ENCODE results near the gene CACFD1.

The CACFD1 gene

DNA sequence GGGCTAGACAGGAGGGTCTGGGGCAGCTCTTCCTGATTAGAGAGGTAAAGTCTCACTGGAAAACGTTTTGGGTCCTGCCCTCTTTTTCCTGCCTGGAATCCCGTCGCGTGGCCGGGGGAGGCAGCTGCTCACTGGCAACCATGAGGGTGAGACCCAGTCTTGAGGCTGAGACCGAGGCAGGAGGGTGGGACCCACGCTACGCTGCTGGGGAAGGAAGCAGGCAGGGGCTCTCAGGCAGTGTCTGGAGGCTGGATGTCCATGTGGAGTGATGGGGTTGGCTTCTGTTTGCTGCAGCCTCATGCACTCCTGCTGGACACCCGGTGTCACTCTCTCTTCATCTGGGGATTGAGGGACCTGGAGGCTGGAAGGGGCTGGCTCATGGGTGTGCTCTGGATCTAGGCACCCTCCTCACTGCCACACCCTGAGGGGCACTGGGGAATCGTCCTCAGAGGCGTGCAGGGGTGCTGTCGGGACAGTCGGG, 30.5 kb downstream of the CACFD1 start:
- TF ChIP-seq GATA2 (IDR thresholded peaks at IDR 0.05; ENCODE audit: low read depth, low read length): no peak
- no peak for TF ChIP-seq GATA3 (IDR thresholded peaks at IDR 0.05; ENCODE audit: low read depth, low read length)

DNA sequence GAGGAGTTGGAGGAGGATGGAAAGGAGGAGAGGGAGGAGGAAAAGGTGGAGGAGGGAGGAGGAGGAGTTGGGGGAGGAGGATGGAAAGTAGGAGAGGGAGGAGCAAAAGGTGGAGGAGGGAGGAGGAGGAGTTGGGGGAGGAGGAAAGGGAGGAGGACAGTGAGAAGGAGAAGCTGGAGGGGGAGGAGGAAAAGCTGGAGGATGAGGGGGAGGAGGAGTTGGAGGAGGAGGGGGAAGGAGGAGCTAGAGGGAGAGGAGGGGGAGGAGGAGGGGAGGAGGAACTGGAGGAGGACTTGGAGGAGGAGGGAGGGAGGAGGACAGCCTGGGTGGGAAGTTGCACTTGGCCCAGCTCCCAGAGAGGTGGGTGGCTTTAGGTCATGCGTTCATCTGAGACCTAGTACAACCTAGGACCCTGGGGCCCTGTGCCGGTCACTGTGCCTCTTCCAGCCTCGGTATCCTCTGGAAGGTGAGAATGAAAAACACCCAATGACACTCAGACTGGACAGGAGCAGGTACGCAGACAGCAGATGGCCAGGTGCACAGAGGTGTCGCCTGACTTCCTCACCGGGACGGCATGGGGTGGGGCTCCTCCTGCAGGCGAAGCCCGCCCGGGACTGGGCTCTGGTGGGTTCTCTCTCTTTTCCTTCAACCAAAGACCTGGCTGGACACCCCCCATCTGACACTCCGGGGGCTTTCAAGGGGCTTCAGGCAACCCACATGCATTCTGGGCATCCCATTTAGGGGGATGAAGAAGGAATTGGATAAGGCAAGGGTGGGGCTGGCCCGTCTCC, 31.3 kb downstream of the CACFD1 start:
- TF ChIP-seq GATA3 (IDR thresholded peaks at IDR 0.05; ENCODE audit: low read depth, low read length): no peak
- TF ChIP-seq GATA2 (IDR thresholded peaks at IDR 0.05; ENCODE audit: low read depth, low read length): no peak

GRCh38 chr9:133491656-133491925, 31.8 kb downstream of the CACFD1 start:
- TF ChIP-seq GATA2 (IDR thresholded peaks at IDR 0.05; ENCODE audit: low read depth, low read length) (no peak), GATA3 (IDR thresholded peaks at IDR 0.05; ENCODE audit: low read depth, low read length) (no peak)

DNA sequence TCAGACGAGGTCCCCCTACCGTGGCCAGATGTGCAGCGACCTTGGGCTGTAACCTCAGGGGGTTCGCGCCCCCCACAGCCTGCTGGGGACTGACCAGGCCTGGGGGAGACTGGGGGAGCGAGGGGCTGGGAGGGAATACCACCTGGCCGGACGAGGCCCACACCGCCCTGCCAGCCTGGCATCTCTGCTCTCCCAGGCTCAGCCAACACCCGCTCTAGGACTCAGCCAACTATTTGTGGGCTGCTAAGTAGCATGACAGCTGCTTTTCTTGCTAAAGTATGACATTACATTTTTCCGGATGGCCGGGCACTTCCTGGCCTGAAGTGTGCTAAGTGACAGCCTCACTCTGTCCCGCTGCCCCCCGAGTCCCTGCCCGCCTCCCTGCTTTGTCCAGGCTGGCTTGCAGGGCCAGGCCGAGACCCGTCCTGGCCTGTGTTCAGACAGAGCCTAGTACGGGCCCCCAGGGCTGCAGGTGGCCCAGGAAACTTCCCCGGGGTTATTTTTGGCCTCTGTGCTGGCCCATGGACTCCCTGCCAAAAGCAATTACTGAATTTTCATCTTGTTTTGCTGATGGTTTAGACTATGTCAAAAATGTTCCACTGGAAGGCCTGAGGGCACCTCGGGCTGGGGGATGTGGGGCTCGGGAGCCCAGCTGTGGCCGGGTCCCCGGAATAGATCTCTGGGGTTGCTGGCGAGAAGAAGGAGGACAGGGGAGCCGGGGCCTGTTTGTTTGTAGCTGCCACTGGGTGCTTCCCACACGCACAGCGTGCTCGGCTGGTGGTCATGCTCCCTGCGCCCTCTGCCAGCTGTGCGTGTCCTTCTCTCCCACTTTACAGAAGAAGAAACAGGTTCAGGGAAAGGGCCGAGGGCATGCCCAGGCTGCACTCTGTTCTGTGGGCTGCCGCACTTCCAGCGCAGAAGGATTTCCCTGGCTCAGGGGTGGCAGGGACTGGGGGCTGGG, 32.6 kb downstream of the CACFD1 start:
- no peak for TF ChIP-seq GATA3 (IDR thresholded peaks at IDR 0.05; ENCODE audit: low read depth, low read length)
- no peak for TF ChIP-seq GATA2 (IDR thresholded peaks at IDR 0.05; ENCODE audit: low read depth, low read length)

DNA sequence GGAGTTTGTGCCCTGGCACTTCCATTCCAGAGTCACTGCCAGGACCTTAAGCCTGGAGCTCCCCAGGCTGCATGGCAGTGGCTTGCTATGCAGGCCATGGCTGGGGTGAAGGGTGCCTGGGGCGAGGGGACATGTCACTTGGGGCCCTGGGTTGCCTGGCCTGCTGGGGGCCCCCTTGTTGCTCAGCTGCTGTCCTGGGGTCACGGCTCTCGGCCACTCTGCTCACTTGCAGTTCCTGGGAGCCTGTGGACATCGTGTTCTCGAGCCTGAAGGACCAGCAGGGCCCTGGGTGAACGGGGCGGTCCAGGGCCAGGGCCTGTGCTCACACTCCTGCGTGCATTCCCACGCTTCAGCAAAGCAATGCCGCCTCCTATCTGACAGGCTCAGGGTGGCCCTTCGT, 33.6 kb downstream of the CACFD1 start:
- TF ChIP-seq GATA2 (IDR thresholded peaks at IDR 0.05; ENCODE audit: low read depth, low read length): no peak
- TF ChIP-seq GATA3 (IDR thresholded peaks at IDR 0.05; ENCODE audit: low read depth, low read length): no peak

DNA sequence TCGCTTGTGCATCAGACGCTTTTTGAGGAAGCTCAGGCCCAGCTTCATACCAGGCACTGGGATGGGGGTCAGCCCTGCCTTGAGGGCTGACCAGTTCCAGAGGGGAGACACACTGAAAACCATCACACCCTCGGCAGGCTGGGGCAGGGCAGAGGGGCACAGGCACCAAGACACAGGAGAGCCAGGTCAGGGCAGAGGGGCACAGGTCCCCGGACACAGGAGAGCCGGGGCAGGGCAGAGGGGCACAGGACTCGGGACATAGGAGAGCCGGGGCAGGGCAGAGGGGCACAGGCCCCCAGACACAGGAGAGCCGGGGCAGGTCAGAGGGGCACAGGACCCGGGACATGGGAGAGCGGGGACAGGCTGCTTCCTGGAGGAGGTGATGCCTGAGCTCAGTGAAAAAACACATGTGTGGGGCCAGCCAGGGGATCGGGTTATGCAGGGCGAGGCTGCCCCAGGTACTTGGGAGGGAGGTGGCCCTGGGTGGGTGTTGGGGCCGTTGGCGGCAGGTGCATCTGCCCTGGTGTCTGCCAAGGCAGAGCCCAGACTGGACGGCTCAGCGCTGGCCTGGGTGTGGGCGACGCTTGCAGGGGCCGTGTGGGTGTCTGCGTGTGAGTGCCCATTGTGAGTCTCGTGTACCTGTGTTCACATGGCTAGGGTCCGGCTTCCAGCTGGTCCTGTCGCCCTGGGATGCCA, 34.2 kb downstream of the CACFD1 start:
- TF ChIP-seq GATA2 (IDR thresholded peaks at IDR 0.05; ENCODE audit: low read depth, low read length): no peak

DNA sequence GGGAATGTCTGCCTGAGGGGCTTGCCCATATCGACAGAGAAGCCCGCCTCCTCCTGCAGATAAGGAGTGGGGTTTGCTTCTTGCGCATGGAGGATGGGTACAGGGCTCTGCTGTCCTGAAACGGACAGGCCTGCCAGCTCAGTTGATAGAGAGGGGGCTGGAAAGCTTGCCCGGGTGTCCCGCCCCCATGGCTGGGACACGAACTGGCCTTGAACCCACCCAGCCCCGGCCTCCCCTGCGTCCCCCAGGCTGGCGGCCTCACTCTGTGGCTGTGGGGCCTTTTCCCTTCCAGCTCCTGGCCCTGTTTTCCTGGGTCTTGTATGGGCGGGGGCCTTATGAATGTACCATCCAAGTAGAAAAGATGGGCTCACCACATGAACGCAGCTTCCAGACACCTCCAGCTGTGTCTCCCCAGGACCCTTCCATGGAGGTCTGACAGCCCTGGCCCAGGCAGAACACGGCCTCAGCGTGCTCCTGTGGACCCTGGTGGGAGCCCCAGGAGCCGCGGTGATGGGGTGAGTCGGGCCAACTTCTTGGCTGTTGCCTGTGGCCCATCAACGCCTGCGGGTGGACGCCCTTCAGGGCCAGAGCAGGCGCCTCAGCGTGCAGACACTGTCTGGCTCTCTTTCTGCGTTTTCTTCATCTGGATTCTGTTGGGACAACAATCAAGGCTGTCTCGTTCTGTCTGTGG, 35.0 kb downstream of the CACFD1 start:
- TF ChIP-seq GATA3 (IDR thresholded peaks at IDR 0.05; ENCODE audit: low read depth, low read length) (no peak), GATA2 (IDR thresholded peaks at IDR 0.05; ENCODE audit: low read depth, low read length) (no peak)

GRCh38 chr9:133495327-133496293, 35.8 kb downstream of the CACFD1 start:
- TF ChIP-seq GATA2 (IDR thresholded peaks at IDR 0.05; ENCODE audit: low read depth, low read length) (no peak), GATA3 (IDR thresholded peaks at IDR 0.05; ENCODE audit: low read depth, low read length) (no peak)

DNA sequence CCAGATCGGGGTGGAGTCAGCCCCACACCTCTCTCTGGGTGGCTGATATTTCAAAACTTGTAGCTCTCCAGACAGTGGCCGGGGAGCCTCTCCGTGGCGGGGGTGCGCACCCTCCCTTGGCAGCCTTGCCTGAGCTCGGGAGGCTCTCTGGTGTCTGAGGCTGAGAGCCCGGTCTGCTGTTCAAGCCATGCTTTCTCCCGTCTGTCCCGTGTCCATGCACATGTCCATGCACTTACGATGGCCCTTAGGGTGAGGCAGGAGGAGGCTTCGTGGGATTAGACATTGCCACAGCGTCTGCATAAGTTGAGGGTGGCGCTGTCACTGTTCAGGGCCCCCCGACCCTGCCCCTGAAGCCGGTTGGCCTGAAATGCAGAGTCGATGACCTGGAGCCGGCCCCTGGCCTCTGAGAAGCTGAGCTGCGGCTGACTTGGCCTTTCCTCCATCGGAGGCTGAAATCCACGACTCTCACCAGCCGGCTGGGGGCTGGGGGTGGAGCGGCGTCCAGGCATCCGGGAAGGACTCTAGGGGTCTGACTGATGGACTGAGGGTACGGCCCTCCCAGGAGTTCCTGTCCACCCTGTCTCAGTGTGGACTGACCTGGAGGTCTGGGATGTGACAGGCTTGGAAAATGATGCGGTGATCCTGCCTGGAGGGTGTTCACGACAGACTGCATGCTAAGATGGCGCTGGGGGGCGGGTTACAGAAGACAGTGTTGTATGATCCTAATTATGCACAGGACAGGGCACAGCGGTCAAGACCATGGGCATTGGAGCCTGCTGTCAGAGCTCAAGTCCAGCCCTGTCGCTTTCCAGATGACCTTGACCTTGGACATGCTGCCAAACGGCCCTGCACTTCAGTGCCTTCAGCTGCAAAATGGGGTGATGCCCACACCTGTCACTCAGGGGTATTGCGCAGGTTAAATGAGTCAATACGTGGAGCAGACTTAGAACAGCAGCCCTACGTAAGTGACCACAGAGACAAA, 37.4 kb downstream of the CACFD1 start:
- TF ChIP-seq GATA2 (IDR thresholded peaks at IDR 0.05; ENCODE audit: low read depth, low read length): no peak
- TF ChIP-seq GATA3 (IDR thresholded peaks at IDR 0.05; ENCODE audit: low read depth, low read length): no peak

GRCh38 chr9:133499132-133499891, 39.5 kb downstream of the CACFD1 start:
- TF ChIP-seq GATA3 (IDR thresholded peaks at IDR 0.05; ENCODE audit: low read depth, low read length): no peak
- no peak for TF ChIP-seq GATA2 (IDR thresholded peaks at IDR 0.05; ENCODE audit: low read depth, low read length)

DNA sequence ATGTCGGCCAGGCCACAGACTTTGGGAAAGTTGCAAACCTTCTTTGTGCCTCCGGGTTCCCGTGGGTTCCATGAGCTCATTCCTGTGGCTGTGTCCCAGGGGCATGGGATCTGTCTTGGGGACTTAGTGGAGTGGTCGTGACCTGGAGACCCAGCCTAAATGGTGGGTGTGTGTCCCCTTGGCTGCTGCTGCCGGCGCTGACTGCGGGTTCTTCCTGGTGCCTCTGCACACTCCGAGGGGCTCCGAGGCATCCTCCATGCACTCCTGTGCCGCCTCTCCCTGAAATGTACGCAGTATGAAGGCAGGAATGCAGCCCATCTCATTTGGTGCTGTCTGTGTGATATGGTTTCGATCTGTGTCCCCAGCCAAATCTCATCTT, 40.1 kb downstream of the CACFD1 start:
- no peak for TF ChIP-seq GATA2 (IDR thresholded peaks at IDR 0.05; ENCODE audit: low read depth, low read length)
- TF ChIP-seq GATA3 (IDR thresholded peaks at IDR 0.05; ENCODE audit: low read depth, low read length): no peak

Data from SH-SY5Y (cell line).